ENCODE results near the gene ULK1. TPM values are rescaled to one million over a fixed set of nuclear protein-coding genes. Genes with fewer than 3 reads are reported as not detected.

ULK1 gene
- total RNA-seq, 1 experiment from 2014 or later, result 34.2 TPM

DNA sequence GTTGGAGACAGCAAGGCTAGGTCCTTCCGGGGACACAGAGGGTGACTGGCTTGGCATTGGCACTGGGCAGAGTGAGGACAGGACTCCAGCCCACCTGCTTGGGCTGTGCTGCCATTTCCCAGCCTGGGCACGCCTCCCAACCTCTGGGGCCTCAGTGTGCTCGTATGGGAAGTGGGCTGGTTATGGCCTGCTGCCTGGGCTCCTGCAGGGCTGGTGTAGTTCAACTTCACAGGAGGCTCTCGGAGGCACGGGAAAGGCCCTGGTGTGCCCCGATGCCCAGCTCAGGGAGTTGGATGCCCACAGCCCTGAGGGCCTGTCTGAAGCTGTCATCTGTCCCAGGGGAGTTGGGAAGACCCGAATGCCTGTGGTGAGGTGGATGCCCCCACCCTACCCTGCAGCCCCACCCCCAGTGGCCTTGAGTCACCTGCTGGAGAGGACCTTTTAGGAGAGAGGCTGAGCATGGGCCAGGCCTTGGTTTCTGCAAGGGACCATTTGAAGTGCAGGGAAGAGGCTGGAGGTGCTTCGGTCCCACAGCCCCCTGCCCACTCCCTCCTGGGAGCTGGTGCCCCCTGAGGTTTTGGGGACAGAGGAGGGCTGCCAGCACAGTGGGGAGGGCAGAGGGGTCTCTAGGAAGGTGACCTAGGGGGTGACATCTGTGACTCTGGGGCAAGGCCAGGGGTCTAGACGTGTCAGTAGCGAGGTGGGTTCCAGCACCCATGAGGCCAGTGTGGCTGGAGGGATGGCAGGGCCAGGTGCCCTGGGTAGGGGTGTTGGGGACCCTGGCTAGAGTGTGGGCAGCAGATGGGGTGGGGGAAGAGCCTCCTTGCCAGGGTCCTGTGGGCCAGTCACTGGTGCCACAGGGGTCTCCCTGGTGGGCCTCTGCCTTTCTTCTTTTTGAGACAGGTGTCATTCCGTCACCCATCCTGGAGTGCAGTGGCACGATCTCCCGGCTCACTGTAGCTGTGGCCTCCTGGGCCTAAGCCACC is 9.1 kb downstream of the ULK1 start:
- peaks cover 7 to 16% of the 10 kb centered on the region in 2 experiments; a peak in 3 of 4 replicates for H3K4me1 ChIP-seq (ENCODE audit: control insufficient read depth in 1 of 2, insufficient read depth in 2 of 2, low read length in 2 of 2)
- no peaks in the 10 kb centered on the region for H3K9me3 ChIP-seq (ENCODE audit: control insufficient read depth in 1 of 2, insufficient read depth in 1 of 2, low read depth in 1 of 2, low read length in 2 of 2)
- BruUV-seq (replicated peaks), result no TSS peak
- DNase-seq (ENCODE audit: low read depth, low spot score) (no peak), ATAC-seq (no peak)
- TF ChIP-seq, protein P1, sequence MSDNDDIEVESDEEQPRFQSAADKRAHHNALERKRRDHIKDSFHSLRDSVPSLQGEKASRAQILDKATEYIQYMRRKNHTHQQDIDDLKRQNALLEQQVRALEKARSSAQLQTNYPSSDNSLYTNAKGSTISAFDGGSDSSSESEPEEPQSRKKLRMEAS (IDR thresholded peaks at IDR 0.05), result no peak
- TF ChIP-seq CBX3 (IDR thresholded peaks at IDR 0.05; ENCODE audit: low read depth) (no peak), POLR2A (IDR thresholded peaks at IDR 0.05; ENCODE audit: borderline replicate concordance, extremely low read depth, insufficient read depth, insufficient read length) (no peak), JUND (IDR thresholded peaks at IDR 0.05) (no peak), ZNF274 (IDR thresholded peaks at IDR 0.05; ENCODE audit: low read depth, low read length) (no peak), SRF (IDR thresholded peaks at IDR 0.05; ENCODE audit: low read depth) (no peak), RAD21 (IDR thresholded peaks at IDR 0.05; ENCODE audit: low read depth) (no peak), CTCF (IDR thresholded peaks at IDR 0.05 in 2 of 3, conservative IDR thresholded peaks at IDR 0.05 in 1 of 3; ENCODE audit: borderline replicate concordance in 1 of 3, insufficient read depth in 1 of 3, low read depth in 2 of 3, low read length in 2 of 3) (no peak), EGR1 (IDR thresholded peaks at IDR 0.05; ENCODE audit: low read depth) (no peak), SIN3A (IDR thresholded peaks at IDR 0.05; ENCODE audit: low read depth) (no peak), ZFX (IDR thresholded peaks at IDR 0.05) (no peak), TCF7L2 (IDR thresholded peaks at IDR 0.05; ENCODE audit: borderline replicate concordance, extremely low read depth, insufficient read depth, insufficient read length) (no peak)
- TF ChIP-seq, protein P2, sequence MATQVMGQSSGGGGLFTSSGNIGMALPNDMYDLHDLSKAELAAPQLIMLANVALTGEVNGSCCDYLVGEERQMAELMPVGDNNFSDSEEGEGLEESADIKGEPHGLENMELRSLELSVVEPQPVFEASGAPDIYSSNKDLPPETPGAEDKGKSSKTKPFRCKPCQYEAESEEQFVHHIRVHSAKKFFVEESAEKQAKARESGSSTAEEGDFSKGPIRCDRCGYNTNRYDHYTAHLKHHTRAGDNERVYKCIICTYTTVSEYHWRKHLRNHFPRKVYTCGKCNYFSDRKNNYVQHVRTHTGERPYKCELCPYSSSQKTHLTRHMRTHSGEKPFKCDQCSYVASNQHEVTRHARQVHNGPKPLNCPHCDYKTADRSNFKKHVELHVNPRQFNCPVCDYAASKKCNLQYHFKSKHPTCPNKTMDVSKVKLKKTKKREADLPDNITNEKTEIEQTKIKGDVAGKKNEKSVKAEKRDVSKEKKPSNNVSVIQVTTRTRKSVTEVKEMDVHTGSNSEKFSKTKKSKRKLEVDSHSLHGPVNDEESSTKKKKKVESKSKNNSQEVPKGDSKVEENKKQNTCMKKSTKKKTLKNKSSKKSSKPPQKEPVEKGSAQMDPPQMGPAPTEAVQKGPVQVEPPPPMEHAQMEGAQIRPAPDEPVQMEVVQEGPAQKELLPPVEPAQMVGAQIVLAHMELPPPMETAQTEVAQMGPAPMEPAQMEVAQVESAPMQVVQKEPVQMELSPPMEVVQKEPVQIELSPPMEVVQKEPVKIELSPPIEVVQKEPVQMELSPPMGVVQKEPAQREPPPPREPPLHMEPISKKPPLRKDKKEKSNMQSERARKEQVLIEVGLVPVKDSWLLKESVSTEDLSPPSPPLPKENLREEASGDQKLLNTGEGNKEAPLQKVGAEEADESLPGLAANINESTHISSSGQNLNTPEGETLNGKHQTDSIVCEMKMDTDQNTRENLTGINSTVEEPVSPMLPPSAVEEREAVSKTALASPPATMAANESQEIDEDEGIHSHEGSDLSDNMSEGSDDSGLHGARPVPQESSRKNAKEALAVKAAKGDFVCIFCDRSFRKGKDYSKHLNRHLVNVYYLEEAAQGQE (IDR thresholded peaks at IDR 0.05; ENCODE audit: low read depth), result no peak
- no peaks in the 10 kb centered on the region for H3K27me3 ChIP-seq (ENCODE audit: insufficient read depth, low read length)
- no peaks in the 10 kb centered on the region for H4K20me1 ChIP-seq (ENCODE audit: insufficient read depth)
- intact Hi-C loops (cut with micrococcal nuclease), result no loop called here
- no peak overlapping the region for H3K9ac ChIP-seq (ENCODE audit: low read length)
- ChIA-PET POLR2A (no interaction called here), CTCF (no interaction called here), RAD21 (ENCODE audit: low non-redundant PET in 1 of 2, low total read pairs in 2 of 2, uncharacterized antibody in 2 of 2, unreplicated experiment in 2 of 2) (no interaction called here)
- no peaks in the 10 kb centered on the region; a peak in 1 of 4 replicates for H3K36me3 ChIP-seq (ENCODE audit: control insufficient read depth in 1 of 2, insufficient read depth in 2 of 2, low read length in 2 of 2)
- no peaks in the 10 kb centered on the region for H3K9me2 ChIP-seq (ENCODE audit: insufficient read depth)
- H3K4me3 ChIP-seq (replicated peaks in 1 of 2; ENCODE audit: low read depth in 1 of 2, low read length in 2 of 2), result no peak overlapping the region
- no peak overlapping the region for H2AFZ ChIP-seq (ENCODE audit: low read depth, low read length, poor library complexity, severe bottlenecking)
- no peaks in the 10 kb centered on the region for H3K79me2 ChIP-seq (ENCODE audit: insufficient read depth, low read length)
- H3K27ac ChIP-seq (ENCODE audit: low read depth, low read length), result no peak overlapping the region; the same call in 1 of the 2 replicates
- H3K4me2 ChIP-seq (ENCODE audit: low read length), result no peak overlapping the region

Data from HCT116 (cell line).